ENCODE data around the gene IPPK. TPM values are rescaled to one million over a fixed set of nuclear protein-coding genes. Genes with fewer than 3 reads are reported as not detected.

The IPPK gene
- total RNA-seq, 2 experiments from 2014 or later: 9.9 to 12.2 TPM

DNA sequence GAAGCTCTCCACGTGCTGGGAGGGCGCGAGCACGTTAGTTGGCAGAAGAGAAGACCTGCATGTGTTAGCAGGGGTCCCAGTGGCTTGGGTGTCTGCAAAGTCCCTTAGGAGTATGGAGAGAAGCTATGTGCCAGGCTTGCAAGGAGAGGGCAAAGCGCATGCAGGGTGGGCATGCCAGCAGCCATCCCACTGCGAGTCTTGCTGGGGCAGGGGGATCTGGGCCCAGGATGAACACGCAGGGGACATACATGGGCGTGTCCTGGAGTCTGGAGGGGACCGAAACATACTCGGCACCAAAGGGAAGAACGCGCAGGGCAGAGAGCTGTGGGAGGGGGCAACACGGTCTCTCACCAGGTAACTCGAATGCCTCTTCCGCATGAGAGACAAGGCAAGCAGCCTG is 43.6 kb upstream of the IPPK start:
- CTCF ChIA-PET: interaction anchor here (1.0 to 7.5 kb wide), 3 partner anchors 15 to 77 kb away, joined by 3 to 71 read pairs (median 5); no protein-coding TSS in a partner anchor
- H3K27me3 Mint-ChIP-seq: no peaks in the 10 kb centered on the region
- H3K9me3 Mint-ChIP-seq (ENCODE audit: low read depth): no peaks in the 10 kb centered on the region
- peak overlapping the region; percentile 30 for H3K27ac Mint-ChIP-seq
- POLR2A ChIA-PET: no interaction called here
- no peak overlapping the region for H3K4me3 Mint-ChIP-seq
- ATAC-seq (no peak), DNase-seq (no peak)
- H3K36me3 Mint-ChIP-seq (ENCODE audit: low read depth): peaks cover 46% of the 10 kb centered on the region
- peaks cover 25% of the 10 kb centered on the region for H3K4me1 Mint-ChIP-seq
- intact Hi-C loops (cut with DNase I, micrococcal nuclease): no loop called here

- ATAC-seq (no peak), DNase-seq (no peak)
- Mint-ChIP-seq H3K4me3 (no peak overlapping the region), H3K4me1 (peaks cover 25% of the 10 kb centered on the region), H3K27ac (peak overlapping the region; percentile 61), H3K9me3 (ENCODE audit: low read depth) (no peaks in the 10 kb centered on the region), H3K36me3 (ENCODE audit: low read depth) (peaks cover 43% of the 10 kb centered on the region), H3K27me3 (no peaks in the 10 kb centered on the region)
- intact Hi-C loops (cut with DNase I, micrococcal nuclease): no loop called here
- CTCF ChIA-PET: interaction anchor here (1.3 to 7.5 kb wide), 2 partner anchors 16 to 77 kb away, joined by 5 to 71 read pairs; no protein-coding TSS in a partner anchor
- POLR2A ChIA-PET: no interaction called here
These were observed 42.8 kb upstream of the IPPK start for GRCh38 chr9:92712767-92713166.

DNA sequence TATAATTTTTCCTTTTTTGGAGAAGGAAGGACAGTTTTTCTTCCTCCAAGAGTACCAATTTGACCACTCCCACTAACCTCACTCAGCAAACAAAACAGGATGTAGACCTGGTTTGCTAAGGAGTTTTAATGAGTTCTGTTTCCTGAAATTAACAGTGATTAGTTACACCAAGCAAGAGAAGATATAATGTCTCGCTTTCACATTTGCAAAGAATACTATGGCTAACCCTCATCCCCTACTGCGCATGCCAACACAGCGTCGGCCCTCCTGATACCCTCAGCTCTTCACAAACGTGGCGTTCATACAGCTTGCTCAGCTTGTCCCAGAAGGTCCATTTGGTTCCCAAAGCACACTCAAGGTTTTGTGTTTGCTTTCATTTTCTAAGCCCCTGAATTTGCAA is 41.9 kb upstream of the IPPK start:
- Mint-ChIP-seq H3K4me3 (no peak overlapping the region), H3K36me3 (ENCODE audit: low read depth) (peaks cover 42% of the 10 kb centered on the region), H3K27me3 (no peaks in the 10 kb centered on the region), H3K27ac (peak overlapping the region; percentile 61), H3K4me1 (peaks cover 32% of the 10 kb centered on the region), H3K9me3 (ENCODE audit: low read depth) (no peaks in the 10 kb centered on the region)
- ChIA-PET CTCF (interaction anchor here (0.7 to 7.5 kb wide), 3 partner anchors 41 to 95 kb away, joined by 3 to 71 read pairs (median 4); no protein-coding TSS in a partner anchor), POLR2A (interaction anchor here (0.5 kb wide), 1 partner anchor 47 kb away, joined by 3 read pairs; no protein-coding TSS in a partner anchor)
- DNase-seq (peak; percentile 33), ATAC-seq (peak; percentile 63)
- intact Hi-C loops (cut with DNase I, micrococcal nuclease): no loop called here

- H3K27me3 Mint-ChIP-seq: no peaks in the 10 kb centered on the region
- DNase-seq: no peak
- CTCF ChIA-PET: no interaction called here
- POLR2A ChIA-PET: no interaction called here
- H3K9me3 Mint-ChIP-seq (ENCODE audit: low read depth): no peaks in the 10 kb centered on the region
- no peak overlapping the region for H3K27ac Mint-ChIP-seq
- H3K4me1 Mint-ChIP-seq: peaks cover 38% of the 10 kb centered on the region
- intact Hi-C loops (cut with DNase I, micrococcal nuclease): no loop called here
- ATAC-seq: no peak
- no peak overlapping the region for H3K4me3 Mint-ChIP-seq
- peaks cover 39% of the 10 kb centered on the region for H3K36me3 Mint-ChIP-seq (ENCODE audit: low read depth)
These were observed 41.2 kb upstream of the IPPK start for GRCh38 chr9:92711146-92711545.

DNA sequence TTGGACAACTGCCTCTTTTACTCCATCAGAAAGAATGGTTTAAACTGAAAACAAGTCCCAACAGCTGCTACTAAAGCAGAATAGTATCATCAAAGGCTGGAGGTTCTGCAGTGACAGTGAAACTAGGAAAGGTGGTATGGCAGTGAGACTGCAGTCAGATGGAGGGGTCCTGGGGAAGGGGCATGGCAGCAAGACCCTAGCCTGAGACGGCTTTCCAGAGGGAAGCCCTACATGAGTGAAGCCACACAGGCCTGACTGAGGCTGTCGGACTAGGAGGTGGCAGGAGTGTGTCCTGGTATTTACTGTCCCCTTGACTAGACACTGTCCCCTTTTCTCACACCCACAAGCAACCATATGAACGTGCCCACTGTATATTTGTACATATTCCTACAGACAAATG is 40.4 kb upstream of the IPPK start:
- no peak for DNase-seq
- intact Hi-C loops (cut with DNase I, micrococcal nuclease): no loop called here
- Mint-ChIP-seq H3K4me1 (peaks cover 40% of the 10 kb centered on the region), H3K27ac (no peak overlapping the region), H3K9me3 (ENCODE audit: low read depth) (no peaks in the 10 kb centered on the region), H3K36me3 (ENCODE audit: low read depth) (peaks cover 40% of the 10 kb centered on the region), H3K27me3 (no peaks in the 10 kb centered on the region), H3K4me3 (no peak overlapping the region)
- POLR2A ChIA-PET: no interaction called here
- no peak for ATAC-seq
- CTCF ChIA-PET: interaction anchor here (1.2 kb wide), 1 partner anchor 81 kb away, joined by 4 read pairs; no protein-coding TSS in a partner anchor

DNA sequence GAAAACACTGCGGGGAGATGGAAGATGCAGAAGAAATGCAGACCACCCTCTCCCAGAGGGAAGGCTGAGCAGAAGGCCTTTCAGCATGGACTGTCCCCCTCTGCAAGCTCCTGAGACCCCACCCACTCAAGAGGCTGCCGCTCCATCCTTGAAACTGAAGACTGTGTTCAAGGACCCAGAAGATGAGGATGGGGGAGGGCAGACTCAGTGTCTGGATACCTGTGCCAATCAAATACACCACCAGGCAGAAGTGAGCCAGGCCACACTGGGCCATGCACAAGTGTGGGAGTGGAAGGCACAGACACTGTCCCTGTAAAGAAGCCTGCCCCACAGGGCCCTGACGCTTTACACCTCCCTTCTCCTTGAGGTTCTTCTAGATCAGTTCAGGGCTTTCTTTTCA is 40.0 kb upstream of the IPPK start:
- CTCF ChIA-PET: interaction anchor here (0.6 to 1.2 kb wide), 2 partner anchors 81 to 1184 kb away, joined by 3 to 4 read pairs; no protein-coding TSS in a partner anchor
- intact Hi-C loops (cut with DNase I, micrococcal nuclease): loop anchor here in 1 of 2 experiments (5.0 kb wide), 1 partner anchor 578 kb away; no protein-coding TSS in a partner anchor
- no peaks in the 10 kb centered on the region for H3K9me3 Mint-ChIP-seq (ENCODE audit: low read depth)
- no peaks in the 10 kb centered on the region for H3K27me3 Mint-ChIP-seq
- no peak overlapping the region for H3K27ac Mint-ChIP-seq
- ATAC-seq (no peak), DNase-seq (no peak)
- peaks cover 40% of the 10 kb centered on the region for H3K36me3 Mint-ChIP-seq (ENCODE audit: low read depth)
- H3K4me3 Mint-ChIP-seq: no peak overlapping the region
- H3K4me1 Mint-ChIP-seq: peaks cover 40% of the 10 kb centered on the region
- POLR2A ChIA-PET: no interaction called here

DNA sequence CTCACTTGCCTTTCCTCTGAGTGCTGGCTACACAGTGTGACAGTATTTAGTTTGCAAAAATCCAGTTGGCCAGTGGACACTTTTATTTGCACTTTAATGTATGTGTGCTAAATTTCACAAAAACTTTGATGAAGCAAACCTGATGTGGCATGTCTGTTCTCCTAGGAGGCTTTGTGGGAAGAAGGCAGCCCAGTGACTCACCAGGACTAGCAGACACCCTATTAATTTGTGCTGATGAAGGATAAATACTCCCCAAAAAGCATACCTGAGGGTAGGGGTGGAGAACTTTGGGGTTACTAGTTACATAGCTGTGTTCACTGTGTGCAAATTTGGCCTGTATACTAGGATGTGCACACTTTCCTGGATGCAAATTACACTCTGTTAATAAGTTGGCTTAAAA is 39.3 kb upstream of the IPPK start:
- intact Hi-C loops (cut with DNase I, micrococcal nuclease): loop anchor here in 1 of 2 experiments (5.0 kb wide), 1 partner anchor 577 kb away; no protein-coding TSS in a partner anchor
- Mint-ChIP-seq H3K27me3 (no peaks in the 10 kb centered on the region), H3K27ac (no peak overlapping the region), H3K4me3 (no peak overlapping the region), H3K4me1 (peaks cover 40% of the 10 kb centered on the region), H3K36me3 (ENCODE audit: low read depth) (peaks cover 36% of the 10 kb centered on the region), H3K9me3 (ENCODE audit: low read depth) (no peaks in the 10 kb centered on the region)
- DNase-seq (no peak), ATAC-seq (no peak)
- CTCF ChIA-PET: interaction anchor here (1.2 kb wide), 1 partner anchor 82 kb away, joined by 4 read pairs; no protein-coding TSS in a partner anchor
- POLR2A ChIA-PET: no interaction called here

- peaks cover 31% of the 10 kb centered on the region for H3K4me1 Mint-ChIP-seq
- H3K27me3 Mint-ChIP-seq: no peaks in the 10 kb centered on the region
- H3K9me3 Mint-ChIP-seq (ENCODE audit: low read depth): no peaks in the 10 kb centered on the region
- no peak for DNase-seq
- POLR2A ChIA-PET: no interaction called here
- CTCF ChIA-PET: interaction anchor here (0.7 to 1.4 kb wide), 2 partner anchors 9 to 22 kb away, joined by 4 read pairs; no protein-coding TSS in a partner anchor
- no peak for ATAC-seq
- intact Hi-C loops (cut with DNase I, micrococcal nuclease): loop anchor here in 1 of 2 experiments (2.0 to 5.0 kb wide), 2 partner anchors 37 to 575 kb away; partner anchors contain the start of gene IPPK
- H3K27ac Mint-ChIP-seq: no peak overlapping the region
- no peak overlapping the region for H3K4me3 Mint-ChIP-seq
- peaks cover 27% of the 10 kb centered on the region for H3K36me3 Mint-ChIP-seq (ENCODE audit: low read depth)
These were observed 37.6 kb upstream of the IPPK start for GRCh38 chr9:92707530-92707929.

- Mint-ChIP-seq H3K4me3 (no peak overlapping the region), H3K27ac (peak overlapping the region; percentile 1), H3K27me3 (no peaks in the 10 kb centered on the region), H3K36me3 (ENCODE audit: low read depth) (peaks cover 18% of the 10 kb centered on the region), H3K4me1 (peaks cover 21% of the 10 kb centered on the region), H3K9me3 (ENCODE audit: low read depth) (no peaks in the 10 kb centered on the region)
- peak; percentile 93 for ATAC-seq
- peak; percentile 72 for DNase-seq
- ChIA-PET POLR2A (interaction anchor here (0.6 kb wide), 1 partner anchor 1459 kb away, joined by 5 read pairs; no protein-coding TSS in a partner anchor), CTCF (interaction anchor here (0.7 to 1.4 kb wide), 4 partner anchors 10 to 212 kb away, joined by 3 to 4 read pairs (median 3); no protein-coding TSS in a partner anchor)
- intact Hi-C loops (cut with DNase I, micrococcal nuclease): loop anchor here in 1 of 2 experiments (2.0 to 5.0 kb wide), 2 partner anchors 36 to 574 kb away; partner anchors contain the start of gene IPPK
These were observed 36.4 kb upstream of the IPPK start for GRCh38 chr9:92706218-92706940.

DNA sequence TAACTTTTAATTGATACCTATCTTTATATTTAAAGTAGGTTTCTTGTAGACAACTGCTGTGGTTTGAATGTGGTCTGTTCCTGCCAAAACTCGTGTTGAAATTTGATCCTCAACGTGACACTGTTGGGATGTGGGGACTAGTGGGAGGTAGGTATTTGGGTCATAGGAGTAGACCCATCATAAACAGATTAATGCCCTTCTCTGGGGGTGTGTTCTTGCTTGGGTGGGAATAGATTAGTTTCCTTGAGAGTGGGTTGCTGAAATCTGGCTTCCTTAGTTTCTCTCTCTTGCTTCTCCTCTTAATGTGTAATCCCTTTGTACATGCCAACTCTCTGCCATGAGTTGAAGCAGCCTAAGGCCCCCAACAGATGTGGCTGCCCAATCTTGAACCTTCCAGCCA is 34.6 kb upstream of the IPPK start:
- ChIA-PET CTCF (interaction anchor here (1.2 kb wide), 1 partner anchor 86 kb away, joined by 3 read pairs; no protein-coding TSS in a partner anchor), POLR2A (no interaction called here)
- H3K36me3 Mint-ChIP-seq (ENCODE audit: low read depth): peaks cover 13% of the 10 kb centered on the region
- peaks cover 3% of the 10 kb centered on the region for H3K9me3 Mint-ChIP-seq (ENCODE audit: low read depth)
- peaks cover 2% of the 10 kb centered on the region for H3K27me3 Mint-ChIP-seq
- H3K27ac Mint-ChIP-seq: no peak overlapping the region
- no peak overlapping the region for H3K4me3 Mint-ChIP-seq
- DNase-seq (no peak), ATAC-seq (no peak)
- intact Hi-C loops (cut with DNase I, micrococcal nuclease): no loop called here
- H3K4me1 Mint-ChIP-seq: peaks cover 17% of the 10 kb centered on the region

DNA sequence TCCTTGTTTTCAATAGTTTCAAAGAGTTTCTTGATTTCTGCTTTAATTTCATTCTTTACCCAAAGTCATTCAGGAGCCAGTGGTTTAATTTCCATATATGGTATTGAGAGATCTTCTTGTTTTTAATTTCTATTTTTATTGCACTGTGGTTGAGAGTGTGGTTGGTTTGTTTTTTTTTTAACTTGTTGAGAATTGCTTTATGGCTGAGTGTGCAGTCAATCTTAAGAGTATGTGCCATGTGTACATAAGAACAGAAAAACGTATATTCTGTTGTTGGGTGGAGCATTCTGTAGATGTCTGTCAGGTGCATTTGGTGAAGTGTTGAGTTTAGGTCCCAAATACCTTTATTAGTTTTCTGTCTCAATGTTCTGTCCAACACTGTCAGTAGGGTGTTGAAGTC is 26.7 kb upstream of the IPPK start:
- intact Hi-C loops (cut with DNase I, micrococcal nuclease): no loop called here

More for the DNA sequence above, 26.7 kb upstream of the IPPK start:
- Mint-ChIP-seq H3K36me3 (ENCODE audit: low read depth) (peaks cover 9% of the 10 kb centered on the region), H3K27ac (no peak overlapping the region), H3K27me3 (peaks cover 2% of the 10 kb centered on the region), H3K4me3 (no peak overlapping the region), H3K4me1 (no peaks in the 10 kb centered on the region), H3K9me3 (ENCODE audit: low read depth) (peaks cover 38% of the 10 kb centered on the region)
- DNase-seq (no peak), ATAC-seq (no peak)
- ChIA-PET POLR2A (no interaction called here), CTCF (no interaction called here)
